Prostate gland (tissue), 2 donors: ENCODE data around the gene KIAA1328. TPM values are rescaled to one million over a fixed set of nuclear protein-coding genes. Genes with fewer than 3 reads are reported as not detected.
A peak's percentile ranks its signal among the peaks of the same experiment; 100 is the strongest.

Experiments used
- DNase-seq: peaks from one replicate; pipeline ENCODE4 v3.0.0-alpha.2; 2019; ENCODE audit warnings: low spot score
- H3K27ac ChIP-seq, 2 donors: fragments of 200-600 bp; sonication (generic); 2 replicates each; pipeline ENCODE4 v1.5.1; 2017 to 2019
- H3K27me3 ChIP-seq: fragments of 200-600 bp; sonication (generic); replicated peaks from 2 replicates; pipeline ENCODE4 v1.5.1; 2019; ENCODE audit not compliant: insufficient read depth
- H3K36me3 ChIP-seq, 2 donors: fragments of 200-600 bp; sonication (generic); 1 replicate in 1 of 2; 2 replicates in 1 of 2; pipeline versions ENCODE4 v1.5.1 to v1.8.1; 2017 to 2019
- H3K4me1 ChIP-seq: fragments of 200-600 bp; sonication (generic); replicated peaks from 2 replicates; pipeline ENCODE4 v1.5.1; 2019
- H3K4me3 ChIP-seq, 2 donors: fragments of 200-600 bp; sonication (generic); 2 replicates each; pipeline ENCODE4 v1.5.1; 2017 to 2019
- H3K9me3 ChIP-seq: fragments of 200-600 bp; sonication (generic); 2 replicates; pipeline ENCODE4 v1.5.1; 2017
- CTCF ChIP-seq, 4 experiments: fragments of 200-600 bp in 2 of 4; fragments of 450-650 bp in 2 of 4; sonication (generic) in 2 of 4; IDR thresholded peaks; 1 replicate in 3 of 4; 2 replicates in 1 of 4; pipeline ENCODE4 v1.5.1; 2016 to 2019; ENCODE audit warnings: antibody characterized with exemption in 4 of 4, mild to moderate bottlenecking in 2 of 4, moderate library complexity in 2 of 4
- POLR2A ChIP-seq: fragments of 450-650 bp; IDR thresholded peaks from one replicate; pipeline ENCODE4 v1.6.1; 2016; ENCODE audit warnings: antibody characterized with exemption, mild to moderate bottlenecking
- POLR2AphosphoS5 ChIP-seq: sonication (generic); formaldehyde crosslinking; IDR thresholded peaks from one replicate; pipeline ENCODE4 v1.6.1; 2017; ENCODE audit warnings: antibody characterized with exemption
- WGBS: methylation state at CpG from one replicate; pipeline ENCODE4 v1.1.5; 2018; 5-methylcytosine and 5-hydroxymethylcytosine counted together
- intact Hi-C: fragments of 100-400 bp; cut with DNase I; formaldehyde crosslinking; loops from one replicate; pipeline ENCODE4 v1.14.2; 2022
- total RNA-seq, 2 donors: library from RNA; depleted of rRNA; stranded (reverse); fragments of >200 nt; gene quantifications; one replicate each; pipeline ENCODE4 v1.1.0, GENCODE V29; 2016

The KIAA1328 gene
- 10 to 100 TPM in 1 of 2 donors, 1 to 10 TPM in 1; 8.7 to 13.7 TPM for total RNA-seq

GRCh38 chr18:36828630-36829361 lies at the start of gene KIAA1328, which contains the start of gene TPGS2:
KIAA1328 (plus strand) TSS chr18:36829127; CDS start chr18:36829139, 12 bp downstream.
TPGS2 (minus strand) TSS chr18:36829002; CDS start chr18:36828767, 235 bp downstream.
- Histone ChIP-seq H3K27me3 (no peaks in the 10 kb centered on the region), H3K36me3 (no peaks in the 10 kb centered on the region), H3K27ac (peak within 1 kb of the TSS; percentile 76 to 81), H3K9me3 (no peaks in the 10 kb centered on the region), H3K4me3 (peak within 1 kb of the TSS; percentile 71 to 83), H3K4me1 (no peaks in the 10 kb centered on the region)
- WGBS = under 1% methylated on average over 43 of the region's 83 CpGs
- peak; percentile 80 for DNase-seq
- intact Hi-C loops = no loop called here
- peak in 2 of 4 experiments; percentile 21 to 43 for TF ChIP-seq CTCF (IDR thresholded peaks at IDR 0.05)
- no peak for TF ChIP-seq POLR2AphosphoS5
- TF ChIP-seq POLR2A = peak; percentile 57

GRCh38 chr18:36780748-36781147 lies 48.2 kb upstream of the KIAA1328 start:
- Histone ChIP-seq H3K9me3 (no peaks in the 10 kb centered on the region), H3K36me3 (no peaks in the 10 kb centered on the region), H3K4me1 (no peaks in the 10 kb centered on the region), H3K4me3 (no peak overlapping the region), H3K27me3 (no peaks in the 10 kb centered on the region), H3K27ac (no peak overlapping the region)
- TF ChIP-seq CTCF (IDR thresholded peaks at IDR 0.05) = no peak
- no peak for TF ChIP-seq POLR2A
- TF ChIP-seq POLR2AphosphoS5 = no peak
- intact Hi-C loops = no loop called here
- 75% methylated on average over 2 of the region's 2 CpGs for WGBS
- DNase-seq = no peak

GRCh38 chr18:36782710-36783109 lies 46.2 kb upstream of the KIAA1328 start:
- Histone ChIP-seq H3K27me3 (no peaks in the 10 kb centered on the region), H3K4me3 (no peak overlapping the region), H3K27ac (no peak overlapping the region), H3K9me3 (no peaks in the 10 kb centered on the region), H3K4me1 (no peaks in the 10 kb centered on the region), H3K36me3 (no peaks in the 10 kb centered on the region)
- TF ChIP-seq POLR2A (no peak), CTCF (IDR thresholded peaks at IDR 0.05) (no peak), POLR2AphosphoS5 (no peak)
- intact Hi-C loops = no loop called here
- 75% methylated on average over 9 of the region's 9 CpGs for WGBS
- no peak for DNase-seq

GRCh38 chr18:36783792-36784191 lies 45.1 kb upstream of the KIAA1328 start:
- WGBS = 93% methylated on average over 5 of the region's 5 CpGs

More at GRCh38 chr18:36783792-36784191, 45.1 kb upstream of the KIAA1328 start:
- H3K36me3 ChIP-seq = no peaks in the 10 kb centered on the region
- no peak overlapping the region for H3K4me3 ChIP-seq
- no peak for TF ChIP-seq POLR2A
- TF ChIP-seq CTCF (IDR thresholded peaks at IDR 0.05) = no peak
- TF ChIP-seq POLR2AphosphoS5 = no peak
- H3K9me3 ChIP-seq = no peaks in the 10 kb centered on the region
- DNase-seq = no peak
- no peaks in the 10 kb centered on the region for H3K27me3 ChIP-seq
- intact Hi-C loops = no loop called here
- H3K4me1 ChIP-seq = no peaks in the 10 kb centered on the region
- no peak overlapping the region for H3K27ac ChIP-seq
